GM18907 (cell line): ENCODE results near the gene DAP.
"Not testable (repeated sequence)": the region's sequence is repeated elsewhere in the genome, so short reads cannot be mapped to it uniquely, and the experiment has no call there.

ENCODE experiments used
- ATAC-seq: cut with Tn5 transposase; IDR thresholded peaks from one replicate; pipeline ENCODE4 v1.9.1; 2021; ENCODE audit warnings: mild to moderate bottlenecking, moderate library complexity; ENCODE audit not compliant: unreplicated experiment

Gene DAP

GRCh38 chr5:10674582-10674981 is 86.5 kb downstream of the DAP start:
- ATAC-seq = no peak

GRCh38 chr5:10674096-10674495 is 86.9 kb downstream of the DAP start:
- ATAC-seq = no peak

DNA sequence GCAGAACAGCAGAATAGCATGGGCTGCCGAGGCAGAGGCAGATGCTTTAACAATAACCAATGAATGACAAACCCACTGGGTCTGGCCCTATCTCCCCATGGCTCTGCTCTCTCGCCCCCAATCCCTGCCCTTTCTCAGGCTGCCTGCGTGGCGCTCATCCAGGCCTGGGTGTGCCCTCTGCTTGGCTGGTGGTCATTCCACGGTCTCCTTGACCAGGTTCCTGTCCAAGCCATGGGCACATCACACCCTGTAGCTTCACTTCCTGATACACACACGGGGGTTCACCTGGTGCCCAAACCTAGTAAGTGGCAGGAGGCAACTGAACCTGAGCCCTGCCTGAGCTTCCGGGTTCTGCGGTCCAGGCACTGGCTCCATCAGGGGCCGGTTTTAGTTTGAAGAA is 87.6 kb downstream of the DAP start:
- no peak for ATAC-seq

DNA sequence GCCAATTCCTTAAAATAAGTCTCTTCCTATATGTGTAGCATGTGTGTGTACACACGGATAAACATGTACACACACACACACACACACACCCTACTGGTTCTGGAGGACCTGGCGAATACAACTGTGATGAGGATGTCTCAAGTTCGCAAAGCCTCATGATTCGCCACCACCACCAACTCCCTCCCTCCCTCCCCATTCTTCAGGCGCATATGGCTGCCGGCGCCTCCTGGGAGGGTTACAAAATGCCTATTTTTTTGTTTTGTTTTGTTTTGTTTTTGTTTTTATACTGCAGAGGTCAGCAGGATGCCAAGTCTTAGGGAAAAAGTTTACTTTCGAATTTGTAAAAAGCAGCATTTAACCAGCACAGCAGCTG is 88.0 kb downstream of the DAP start:
- no peak for ATAC-seq

GRCh38 chr5:10672146-10673016 is 88.7 kb downstream of the DAP start:
- no peak for ATAC-seq

GRCh38 chr5:10671041-10672008 is 89.7 kb downstream of the DAP start:
- ATAC-seq = no peak

GRCh38 chr5:10669983-10670382 is 91.1 kb downstream of the DAP start:
- ATAC-seq = no peak

DNA sequence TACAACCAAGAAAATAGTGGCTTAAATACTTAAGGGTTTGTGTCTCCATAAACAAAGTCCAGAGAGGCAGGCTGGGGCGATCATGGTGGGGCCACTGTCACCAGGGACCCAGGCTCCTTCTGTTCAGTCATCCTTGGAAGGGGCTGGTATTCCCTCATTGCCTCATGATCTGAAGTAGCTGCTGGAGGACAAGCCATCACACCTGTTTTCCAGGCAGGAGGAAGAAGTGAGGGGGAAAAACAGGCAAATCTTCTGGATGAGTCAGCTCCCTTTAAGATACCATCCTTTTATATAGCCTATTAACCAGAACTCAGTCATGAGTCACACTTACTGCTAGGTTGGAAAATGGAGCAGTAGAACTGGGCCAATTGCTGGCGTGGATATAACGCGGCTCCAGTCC is 92.3 kb downstream of the DAP start:
- ATAC-seq = no peak

DNA sequence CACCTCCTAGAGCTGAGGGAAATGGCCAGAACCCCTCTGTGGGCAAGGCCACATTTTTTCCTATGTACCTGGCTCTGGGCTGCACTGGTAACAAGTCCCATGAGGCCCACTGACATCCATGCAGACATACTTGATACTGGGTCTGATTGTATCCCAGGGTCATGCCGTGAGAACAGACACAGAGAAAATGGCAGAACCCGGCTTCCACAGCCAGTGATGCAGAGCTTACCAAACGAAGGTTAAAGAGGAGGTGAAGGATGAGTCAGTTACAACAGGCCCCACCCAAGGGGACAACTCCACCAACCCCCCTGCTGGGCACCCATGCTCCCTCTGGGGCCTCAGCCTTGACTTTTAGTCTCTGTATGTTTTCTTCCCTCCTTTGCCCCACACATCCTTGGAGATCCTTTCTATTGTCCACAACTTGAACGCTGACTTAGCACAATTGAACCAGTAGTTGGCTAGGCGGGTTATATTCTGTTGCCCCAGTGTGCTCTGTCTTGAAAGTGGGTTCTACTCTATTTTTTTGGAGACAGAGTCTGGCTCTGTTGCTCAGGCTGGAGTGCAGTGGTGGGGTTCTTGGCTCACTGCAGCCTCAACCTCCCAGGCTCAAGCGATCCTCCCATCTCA is 93.5 kb downstream of the DAP start:
- no peak for ATAC-seq

DNA sequence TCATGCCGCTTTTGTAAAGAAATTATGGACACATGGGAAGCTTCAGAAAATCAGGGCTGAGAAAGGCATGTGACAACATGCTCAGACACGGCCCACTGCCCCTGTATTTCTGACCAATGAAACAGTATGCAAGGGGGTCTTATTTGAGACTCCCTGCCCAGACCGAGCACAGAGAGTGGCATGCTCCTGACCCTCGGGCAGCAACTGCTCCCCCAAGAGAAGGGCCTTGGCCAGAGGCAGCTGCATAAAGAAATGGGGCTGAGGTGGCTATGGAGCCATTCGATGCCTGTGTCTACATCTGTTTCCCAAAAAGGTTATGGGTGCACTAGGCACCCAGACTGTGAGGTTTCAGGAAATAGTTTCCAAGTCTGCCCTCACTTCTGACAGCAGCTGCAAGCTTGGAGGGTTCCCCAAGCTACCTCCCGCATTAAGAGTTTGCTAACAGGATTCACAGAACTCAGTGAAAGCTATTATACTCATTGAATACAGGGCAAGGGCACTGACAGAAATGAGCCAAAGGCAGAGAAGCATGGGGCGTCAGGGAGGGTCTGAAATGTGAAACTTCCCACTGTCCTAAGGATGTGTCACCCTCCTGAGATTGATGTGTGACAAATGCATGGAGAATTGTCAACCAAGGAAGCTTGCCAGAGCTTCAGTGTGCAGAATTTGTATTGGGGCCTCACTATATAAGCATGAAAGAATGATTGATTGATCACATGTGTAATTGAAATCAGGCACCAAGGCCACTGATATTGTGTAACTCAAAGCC is 94.3 kb downstream of the DAP start:
- no peak for ATAC-seq

GRCh38 chr5:10665799-10666198 is 95.2 kb downstream of the DAP start:
- ATAC-seq = no peak

DNA sequence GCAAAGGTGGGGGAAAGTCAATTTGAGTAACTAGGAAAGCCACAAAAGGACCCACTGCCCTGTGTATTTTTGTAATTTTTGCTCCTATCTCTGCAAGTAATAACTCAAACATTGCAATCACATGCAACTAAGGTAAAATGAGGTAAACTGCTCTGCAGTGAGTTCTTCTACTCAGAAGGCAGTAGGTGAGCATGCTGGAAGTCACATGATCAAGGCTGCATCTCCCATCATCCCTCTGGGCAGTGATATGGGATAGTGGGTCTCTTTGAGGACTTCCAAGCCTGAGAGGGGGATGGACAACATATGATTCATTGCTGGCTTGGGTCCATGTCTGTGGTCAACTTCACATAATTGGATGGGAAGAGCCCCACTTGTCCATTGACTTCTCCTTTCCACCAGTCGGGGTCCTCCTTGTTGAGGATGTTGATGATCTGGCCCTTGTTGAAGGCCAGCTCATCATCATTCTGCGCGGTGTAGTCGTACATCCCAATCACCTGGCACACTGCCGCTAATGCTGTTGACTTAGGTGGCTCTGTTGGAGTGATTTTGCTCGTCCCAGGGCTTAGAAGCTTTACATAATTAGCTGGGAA is 96.8 kb downstream of the DAP start:
- ATAC-seq = not testable (repeated sequence)

GRCh38 chr5:10663489-10664179 is 97.4 kb downstream of the DAP start:
- no peak for ATAC-seq

DNA sequence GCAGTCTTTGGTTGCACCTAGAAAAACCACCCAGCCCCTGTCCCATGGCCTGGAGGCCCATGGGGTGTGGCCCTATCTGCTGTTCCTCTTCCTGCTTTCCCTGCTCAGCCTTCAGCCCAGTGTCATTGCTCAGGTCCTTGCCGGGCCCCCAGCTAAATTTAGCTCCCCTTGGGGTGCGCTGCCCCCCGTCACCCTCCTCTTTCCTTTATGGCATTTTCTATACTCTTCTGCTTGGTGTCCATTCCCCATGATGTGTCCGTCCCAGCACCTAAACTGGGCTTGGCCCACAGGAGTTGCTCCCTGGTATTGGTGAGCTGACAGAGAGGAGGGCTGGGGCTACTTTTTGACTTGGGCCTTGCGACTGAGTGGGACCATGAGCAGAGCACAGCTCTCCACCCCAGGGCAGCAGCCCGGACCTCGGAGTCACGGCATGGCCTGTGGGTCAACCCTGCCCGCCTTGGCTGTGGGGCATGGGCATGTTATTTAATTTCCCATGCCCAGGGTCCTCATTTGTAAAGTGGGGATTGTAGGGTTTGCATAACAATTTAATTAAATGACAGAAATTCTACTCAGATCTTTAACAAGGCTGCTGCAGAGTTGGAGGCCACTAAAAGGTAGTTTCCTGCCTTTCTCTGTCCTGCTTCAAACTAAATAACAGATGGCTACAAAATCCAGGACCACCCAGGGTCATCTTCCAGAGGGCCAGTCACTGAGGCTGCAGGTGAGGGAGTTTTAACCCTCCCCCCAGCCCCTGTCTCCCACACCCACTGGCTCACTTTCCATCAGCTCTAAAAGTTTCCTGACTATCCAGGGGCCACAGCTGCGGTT is 98.2 kb downstream of the DAP start:
- ATAC-seq = no peak

DNA sequence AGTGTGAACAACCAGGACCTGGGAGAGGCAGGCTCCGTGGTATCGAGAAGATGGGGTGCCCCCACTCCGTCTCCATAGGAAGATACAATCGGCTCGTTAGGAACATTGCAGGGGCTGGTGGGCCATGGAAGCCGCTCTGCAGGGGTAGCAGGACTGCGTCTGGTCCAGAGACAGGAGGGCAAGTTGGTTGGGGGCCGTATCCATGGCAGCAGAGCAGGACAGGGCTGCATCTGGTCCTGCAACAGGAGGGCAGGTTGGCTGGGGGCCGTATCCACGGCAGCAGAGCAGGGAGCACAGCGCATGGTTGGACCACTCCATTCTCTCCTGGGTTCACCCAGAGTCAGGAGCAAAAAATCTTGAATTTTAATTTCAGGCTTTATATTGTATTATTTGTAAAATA is 99.0 kb downstream of the DAP start:
- no peak for ATAC-seq

- ATAC-seq = no peak
These were observed 99.6 kb downstream of the DAP start for GRCh38 chr5:10661401-10661800.

GRCh38 chr5:10660720-10661387 is 100.2 kb downstream of the DAP start:
- ATAC-seq = no peak

- no peak for ATAC-seq
These were observed 100.9 kb downstream of the DAP start for GRCh38 chr5:10660135-10660534.
